Choroid plexus epithelial cell (primary cell): ENCODE measurements around the gene OBI1.

ENCODE experiments used
- DNase-seq: peaks from one replicate; pipeline ENCODE4 v3.0.0-alpha.2; 2010; ENCODE audit warnings: low read depth
- H3K4me3 ChIP-seq: 2 replicates; pipeline ENCODE4 v1.5.1; 2011; ENCODE audit warnings: low read depth, mild to moderate bottlenecking, control low read depth, low read length, moderate library complexity
- TF ChIP-seq, protein P1 (sequence below): conservative IDR thresholded peaks from 2 replicates; pipeline ENCODE4 v1.5.1; 2011; ENCODE audit warnings: low read depth, mild to moderate bottlenecking, control low read depth, inconsistent platforms, low read length, moderate library complexity

OBI1 gene

GRCh38 chr13:78602561-78603239, 56.3 kb downstream of the OBI1 start:
- DNase-seq = no peak
- TF ChIP-seq, protein P1, sequence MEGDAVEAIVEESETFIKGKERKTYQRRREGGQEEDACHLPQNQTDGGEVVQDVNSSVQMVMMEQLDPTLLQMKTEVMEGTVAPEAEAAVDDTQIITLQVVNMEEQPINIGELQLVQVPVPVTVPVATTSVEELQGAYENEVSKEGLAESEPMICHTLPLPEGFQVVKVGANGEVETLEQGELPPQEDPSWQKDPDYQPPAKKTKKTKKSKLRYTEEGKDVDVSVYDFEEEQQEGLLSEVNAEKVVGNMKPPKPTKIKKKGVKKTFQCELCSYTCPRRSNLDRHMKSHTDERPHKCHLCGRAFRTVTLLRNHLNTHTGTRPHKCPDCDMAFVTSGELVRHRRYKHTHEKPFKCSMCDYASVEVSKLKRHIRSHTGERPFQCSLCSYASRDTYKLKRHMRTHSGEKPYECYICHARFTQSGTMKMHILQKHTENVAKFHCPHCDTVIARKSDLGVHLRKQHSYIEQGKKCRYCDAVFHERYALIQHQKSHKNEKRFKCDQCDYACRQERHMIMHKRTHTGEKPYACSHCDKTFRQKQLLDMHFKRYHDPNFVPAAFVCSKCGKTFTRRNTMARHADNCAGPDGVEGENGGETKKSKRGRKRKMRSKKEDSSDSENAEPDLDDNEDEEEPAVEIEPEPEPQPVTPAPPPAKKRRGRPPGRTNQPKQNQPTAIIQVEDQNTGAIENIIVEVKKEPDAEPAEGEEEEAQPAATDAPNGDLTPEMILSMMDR = no peak
- no peak overlapping the region for H3K4me3 ChIP-seq

- TF ChIP-seq, protein P1 = no peak
- H3K4me3 ChIP-seq = no peak overlapping the region
- no peak for DNase-seq
These were observed 56.9 kb downstream of the OBI1 start for GRCh38 chr13:78601874-78602560.

DNA sequence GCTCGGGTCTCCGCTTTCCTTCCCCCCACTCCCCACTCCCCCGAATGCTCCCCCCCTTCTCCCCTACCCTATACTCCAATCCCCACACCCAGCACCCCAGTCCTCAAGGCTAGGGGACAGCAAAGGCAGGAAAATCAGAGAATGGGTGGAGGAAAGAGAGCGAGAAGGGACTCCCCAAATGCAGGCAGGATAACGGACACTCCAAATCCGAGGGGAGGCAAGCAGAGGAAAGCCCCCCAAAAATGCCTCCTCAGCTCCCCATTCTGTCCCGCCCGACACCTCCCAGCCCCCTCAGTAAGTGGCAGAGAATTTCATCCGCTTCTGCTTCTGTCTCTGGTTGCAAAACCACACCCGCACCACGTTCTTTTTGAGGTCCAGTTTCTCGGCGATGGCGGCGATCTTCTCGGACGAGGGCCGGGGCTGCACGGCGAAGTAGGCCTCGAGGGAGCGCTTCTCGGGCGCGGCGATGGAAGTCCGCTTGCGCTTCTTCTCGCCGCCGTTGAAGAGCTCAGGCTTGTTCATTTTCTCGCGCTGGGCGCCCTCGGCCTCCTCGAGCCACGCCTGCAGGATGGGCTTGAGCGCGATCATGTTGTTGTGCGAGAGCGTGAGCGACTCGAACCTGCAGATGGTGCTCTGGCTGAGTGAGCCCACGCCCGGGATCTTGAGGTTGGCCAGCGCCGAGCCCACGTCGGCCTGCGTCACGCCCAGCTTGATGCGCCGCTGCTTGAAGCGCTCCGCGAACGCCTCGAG, 57.7 kb downstream of the OBI1 start:
- H3K4me3 ChIP-seq = no peak overlapping the region
- TF ChIP-seq, protein P1 = no peak
- DNase-seq = no peak

DNA sequence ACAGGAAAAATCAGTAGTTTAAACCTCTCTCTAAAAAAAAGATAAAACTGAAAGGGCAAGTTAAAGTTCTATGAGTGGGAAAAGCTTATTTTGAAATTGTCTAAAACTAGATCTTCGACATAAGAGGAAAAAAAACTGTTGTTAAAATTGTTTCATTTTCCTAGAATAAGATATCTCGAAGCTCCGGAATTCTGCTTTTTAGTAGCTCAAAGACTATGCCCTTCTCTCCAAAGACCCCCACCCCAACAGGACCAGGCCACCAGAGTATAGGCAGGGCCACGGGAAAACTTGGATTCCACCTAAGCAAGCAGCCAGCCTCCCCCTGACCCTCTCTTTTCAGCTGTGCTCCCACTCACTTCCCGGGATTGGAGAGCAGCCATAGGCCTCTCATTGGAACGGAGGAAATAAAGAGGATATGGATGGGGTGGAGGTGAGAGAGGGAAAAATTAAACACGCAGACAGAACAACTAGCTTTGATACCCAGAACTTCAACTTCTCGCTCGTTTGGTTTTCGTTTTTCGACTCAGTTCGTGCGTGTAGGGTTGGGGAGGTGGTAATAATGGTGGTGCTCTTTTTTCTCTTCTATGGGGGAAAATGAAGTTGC, 58.6 kb downstream of the OBI1 start:
- no peak for DNase-seq
- TF ChIP-seq, protein P1 = no peak
- H3K4me3 ChIP-seq = no peak overlapping the region

DNA sequence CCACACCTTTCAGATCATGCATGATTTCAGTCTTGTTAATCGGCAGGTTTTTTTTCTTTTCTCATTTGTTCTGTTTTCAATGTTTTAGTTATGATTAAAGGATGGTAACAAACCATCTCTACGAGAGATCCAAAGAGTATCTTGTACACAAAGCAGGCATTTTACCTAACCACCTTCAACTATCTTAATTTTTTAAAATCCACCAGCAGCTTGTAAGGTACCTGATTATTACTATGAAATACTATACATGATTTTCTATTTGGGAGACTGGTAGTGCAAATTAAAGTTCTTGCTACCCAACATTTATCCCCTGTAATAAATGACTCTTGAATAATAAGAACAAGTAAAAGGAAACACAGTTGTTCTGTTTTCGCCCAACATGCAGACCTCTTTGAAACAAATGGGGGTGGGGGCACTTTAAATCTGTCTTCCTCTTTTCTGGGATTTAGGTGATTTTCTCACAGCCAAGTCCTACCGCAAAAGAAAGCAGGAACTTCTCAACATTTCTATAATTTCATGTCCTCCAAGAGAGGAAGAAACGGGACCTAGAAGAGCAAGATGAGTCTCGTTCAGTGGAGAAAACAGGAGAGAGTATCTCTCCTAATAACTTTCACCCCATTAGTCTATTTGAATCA, 59.2 kb downstream of the OBI1 start:
- no peak for DNase-seq

More for the DNA sequence above, 59.2 kb downstream of the OBI1 start:
- H3K4me3 ChIP-seq = no peak overlapping the region
- TF ChIP-seq, protein P1 = no peak
